ENCODE measurements around the gene GRB10. TPM values are rescaled to one million over a fixed set of nuclear protein-coding genes. Genes with fewer than 3 reads are reported as not detected.
A peak's percentile ranks its signal among the peaks of the same experiment; 100 is the strongest.

GRB10 gene
- total and polyA plus RNA-seq, 11 donors = 14.7 to 38.2 (median 28.0) TPM

DNA sequence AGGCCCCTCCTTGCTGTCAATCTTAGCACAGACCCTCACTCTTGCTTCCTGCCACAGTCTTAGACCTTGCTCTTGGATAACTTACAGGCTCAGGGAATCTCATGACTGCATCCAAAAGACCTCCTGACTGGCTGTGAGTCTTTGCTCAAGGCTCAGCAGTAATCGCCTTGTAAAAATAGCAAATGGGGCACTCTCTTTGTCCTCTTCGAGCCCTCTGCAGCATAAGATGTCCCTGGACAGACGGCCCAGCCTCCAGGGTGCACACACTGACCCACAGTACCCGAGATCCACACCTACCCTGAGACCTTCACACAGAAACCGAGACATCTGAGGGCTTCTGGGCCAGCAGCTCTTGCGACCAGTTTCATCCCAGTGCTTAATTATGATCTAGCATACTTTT lies 151.6 kb downstream of the GRB10 start:
- no peaks in the 10 kb centered on the region for H3K27me3 ChIP-seq
- ATAC-seq (peak in 2 of 4 donors; percentile 33 to 37), DNase-seq (no peak)
- H3K4me1 ChIP-seq = peaks cover 0 to 68% (median 25%) of the 10 kb centered on the region in 12 donors
- peak overlapping the region in 8 of 12 donors; percentile 2 to 77 (median 36) for H3K27ac ChIP-seq
- TF ChIP-seq, protein P1, sequence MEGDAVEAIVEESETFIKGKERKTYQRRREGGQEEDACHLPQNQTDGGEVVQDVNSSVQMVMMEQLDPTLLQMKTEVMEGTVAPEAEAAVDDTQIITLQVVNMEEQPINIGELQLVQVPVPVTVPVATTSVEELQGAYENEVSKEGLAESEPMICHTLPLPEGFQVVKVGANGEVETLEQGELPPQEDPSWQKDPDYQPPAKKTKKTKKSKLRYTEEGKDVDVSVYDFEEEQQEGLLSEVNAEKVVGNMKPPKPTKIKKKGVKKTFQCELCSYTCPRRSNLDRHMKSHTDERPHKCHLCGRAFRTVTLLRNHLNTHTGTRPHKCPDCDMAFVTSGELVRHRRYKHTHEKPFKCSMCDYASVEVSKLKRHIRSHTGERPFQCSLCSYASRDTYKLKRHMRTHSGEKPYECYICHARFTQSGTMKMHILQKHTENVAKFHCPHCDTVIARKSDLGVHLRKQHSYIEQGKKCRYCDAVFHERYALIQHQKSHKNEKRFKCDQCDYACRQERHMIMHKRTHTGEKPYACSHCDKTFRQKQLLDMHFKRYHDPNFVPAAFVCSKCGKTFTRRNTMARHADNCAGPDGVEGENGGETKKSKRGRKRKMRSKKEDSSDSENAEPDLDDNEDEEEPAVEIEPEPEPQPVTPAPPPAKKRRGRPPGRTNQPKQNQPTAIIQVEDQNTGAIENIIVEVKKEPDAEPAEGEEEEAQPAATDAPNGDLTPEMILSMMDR (IDR thresholded peaks at IDR 0.05) = no peak
- no peak for TF ChIP-seq POLR2A (IDR thresholded peaks at IDR 0.05)
- intact Hi-C loops (cut with DNase I) = loop anchor here in 2 of 10 donors (2.0 to 5.0 kb wide), 2 partner anchors 32 to 36 kb away; no protein-coding TSS in a partner anchor
- 57 to 68% (median 66%) methylated on average over 6 of the region's 6 CpGs for whole genome bisulfite sequencing, 4 donors
- no peak overlapping the region for H3K4me3 ChIP-seq
- H3K36me3 ChIP-seq = peaks cover 0 to 10% (median 7%) of the 10 kb centered on the region in 9 donors
- peaks cover 0 to 11% (median 0%) of the 10 kb centered on the region in 12 donors for H3K9me3 ChIP-seq

DNA sequence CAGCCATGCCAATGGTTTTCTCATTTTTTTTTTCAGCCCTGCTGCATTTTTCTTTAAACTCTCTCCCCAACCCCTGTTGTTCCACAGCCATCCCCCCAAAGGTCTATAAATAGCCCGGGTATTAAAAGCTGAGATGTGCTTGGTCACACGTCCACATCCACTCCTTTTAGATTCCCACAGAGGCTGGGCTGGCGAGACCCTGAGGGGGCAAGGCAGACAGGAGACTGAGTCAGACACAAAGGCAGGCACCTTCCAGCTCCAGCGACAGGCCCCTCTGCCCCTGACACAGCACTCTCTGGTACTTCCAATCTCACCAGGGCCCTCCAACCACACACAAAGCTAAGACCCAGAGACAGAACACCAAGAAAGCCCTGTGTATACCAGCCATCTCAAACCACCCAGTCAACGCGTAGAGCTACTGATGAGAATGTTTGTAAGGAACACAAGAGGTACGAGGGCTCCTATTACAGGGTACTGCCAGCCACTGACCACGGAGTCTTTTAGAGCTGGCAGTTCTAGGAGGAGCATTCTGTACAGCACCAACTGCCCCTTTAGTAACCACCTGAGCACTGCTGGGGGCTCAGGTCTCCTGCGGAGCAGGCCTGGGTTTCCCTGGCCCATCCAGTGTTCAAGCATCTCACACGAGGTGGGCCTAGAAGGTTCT lies 153.3 kb downstream of the GRB10 start:
- H3K27ac ChIP-seq = peak overlapping the region in 10 of 12 donors; percentile 7 to 83 (median 56)
- DNase-seq = no peak
- intact Hi-C loops (cut with DNase I) = no loop called here
- no peak overlapping the region for H3K4me3 ChIP-seq
- 56 to 73% (median 67%) methylated on average over 8 to 10 of the region's 10 CpGs for WGBS, 4 donors
- H3K36me3 ChIP-seq = peaks cover 0 to 26% (median 14%) of the 10 kb centered on the region in 9 donors
- peak in 2 of 4 donors; percentile 25 to 36 for ATAC-seq
- TF ChIP-seq, protein P1 (IDR thresholded peaks at IDR 0.05) = no peak
- no peak for TF ChIP-seq POLR2A (IDR thresholded peaks at IDR 0.05)
- H3K4me1 ChIP-seq = peaks cover 0 to 71% (median 25%) of the 10 kb centered on the region in 12 donors
- no peaks in the 10 kb centered on the region for H3K27me3 ChIP-seq
- H3K9me3 ChIP-seq = peaks cover 0 to 8% (median 0%) of the 10 kb centered on the region in 12 donors

DNA sequence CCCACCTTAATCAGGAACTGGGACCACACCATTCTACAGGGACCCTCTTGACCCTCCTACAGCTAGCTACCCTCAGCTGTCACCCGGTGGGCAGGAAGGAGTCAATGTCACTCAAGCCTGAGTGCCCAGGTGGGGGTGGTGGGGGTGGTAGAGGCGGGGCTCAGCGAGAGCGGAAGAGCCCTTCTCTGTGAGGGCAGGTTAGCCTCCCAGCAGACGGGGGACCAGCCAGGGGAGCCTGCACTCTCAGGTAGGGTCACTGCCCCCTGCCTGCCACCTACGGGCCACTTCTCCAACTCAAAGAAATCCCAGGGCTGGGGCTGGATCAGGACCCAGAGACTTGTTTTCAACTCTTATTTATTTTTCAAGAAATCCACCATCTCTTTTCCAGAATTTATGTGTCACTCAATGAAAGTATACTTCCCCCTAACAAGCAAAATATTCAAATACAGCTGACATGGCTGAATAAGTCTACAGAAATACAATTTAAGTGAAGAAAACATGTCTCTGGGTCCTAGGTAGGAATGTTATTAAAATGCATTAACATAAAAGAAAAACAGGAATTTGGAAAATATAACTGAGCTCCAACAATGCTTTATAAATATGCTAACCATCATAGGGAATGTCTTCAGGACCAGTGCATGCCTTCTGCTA lies 154.1 kb downstream of the GRB10 start:
- peaks cover 0 to under 1% (median 0%) of the 10 kb centered on the region in 12 donors for H3K9me3 ChIP-seq
- peak overlapping the region in 3 of 12 donors; percentile 2 to 30 (median 10) for H3K4me3 ChIP-seq
- 62 to 80% (median 64%) methylated on average over 5 to 6 of the region's 6 CpGs for WGBS, 4 donors
- intact Hi-C loops (cut with DNase I) = no loop called here
- H3K27me3 ChIP-seq = no peaks in the 10 kb centered on the region
- H3K36me3 ChIP-seq = peaks cover 0 to 29% (median 14%) of the 10 kb centered on the region in 9 donors
- TF ChIP-seq, protein P1 (IDR thresholded peaks at IDR 0.05) = peak in 2 of 12 donors; percentile 12 to 19
- no peak for TF ChIP-seq POLR2A (IDR thresholded peaks at IDR 0.05)
- DNase-seq (no peak), ATAC-seq (peak in 3 of 4 donors; percentile 13 to 42 (median 20))
- H3K27ac ChIP-seq = peak overlapping the region in 10 of 12 donors; percentile 7 to 83 (median 56)
- H3K4me1 ChIP-seq = peaks cover 0 to 79% (median 25%) of the 10 kb centered on the region in 12 donors

DNA sequence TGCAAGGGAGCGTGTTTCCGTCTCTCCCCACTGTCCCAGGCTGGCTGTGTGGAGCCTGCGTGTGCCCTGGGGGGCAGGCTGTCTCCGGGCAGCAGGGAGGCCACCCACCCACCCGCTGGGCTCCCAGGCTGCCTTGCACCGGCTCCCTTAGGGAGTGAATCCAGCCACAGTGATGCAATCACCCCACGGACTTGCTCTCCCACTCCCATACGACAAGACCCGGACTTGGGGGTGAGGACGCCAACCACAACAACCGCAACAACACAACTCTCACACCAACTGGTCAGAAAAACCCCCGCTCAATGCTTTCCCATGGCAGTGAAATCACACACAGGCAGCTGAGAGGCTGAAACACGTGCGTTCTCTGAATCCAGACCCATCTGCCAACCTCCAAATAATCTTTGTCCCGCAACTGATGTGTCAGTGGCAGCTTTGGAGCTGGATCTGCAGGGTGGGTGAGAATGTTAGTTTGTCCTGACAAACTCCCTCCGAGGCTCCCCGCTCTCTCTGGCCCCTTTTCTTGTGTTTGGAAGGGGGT lies 154.8 kb downstream of the GRB10 start:
- Histone ChIP-seq H3K9me3 (no peaks in the 10 kb centered on the region), H3K36me3 (peaks cover 0 to 29% (median 14%) of the 10 kb centered on the region in 9 donors), H3K4me3 (peak overlapping the region in 2 of 12 donors; percentile 10 to 30), H3K4me1 (peaks cover 0 to 85% (median 29%) of the 10 kb centered on the region in 12 donors), H3K27me3 (no peaks in the 10 kb centered on the region), H3K27ac (peak overlapping the region in 8 of 12 donors; percentile 40 to 83 (median 58))
- peak in 1 of 4 donors; percentile 12 for ATAC-seq
- TF ChIP-seq POLR2A (IDR thresholded peaks at IDR 0.05) = no peak
- TF ChIP-seq, protein P1 (IDR thresholded peaks at IDR 0.05) = no peak
- intact Hi-C loops (cut with DNase I) = no loop called here
- DNase-seq = peak in 1 of 5 donors; percentile 52
- WGBS, 4 donors = 70 to 77% (median 75%) methylated on average over 16 to 17 of the region's 17 CpGs
